H1 (cell line): ENCODE results near the gene ZNF366. TPM values are rescaled to one million over a fixed set of nuclear protein-coding genes. Genes with fewer than 3 reads are reported as not detected.

ENCODE experiments used
- CTCF ChIA-PET: fragments of 300-600 bp; sonication (Branson Sonifier 250); formaldehyde crosslinking; loops from one replicate; lab custom pipeline; 2021; ENCODE audit not compliant: partially characterized antibody; lab: Charles Lee
- POLR2A ChIA-PET: fragments of 300-600 bp; sonication (Branson Sonifier 250); formaldehyde crosslinking; loops from one replicate; lab custom pipeline; 2021; ENCODE audit warnings: inconsistent platforms; ENCODE audit not compliant: partially characterized antibody; lab: Charles Lee
- DNase-seq, 2 experiments: peaks; one replicate each; pipeline versions ENCODE4 v3.0.0 to v3.0.0-alpha.2; 2010 to 2022; ENCODE audit warnings: low spot score in 2 of 2, low read depth in 1 of 2, mixed read lengths in 1 of 2
- FAIRE-seq: peaks from 2 replicates; lab custom pipeline; 2011; peaks lifted over from hg19 to GRCh38; lab: Jason Lieb, UNC
- H2AFZ ChIP-seq: 2 replicates; pipeline ENCODE4 v1.8.1; 2012; ENCODE audit warnings: low read length, inconsistent platforms
- H2AK5ac ChIP-seq: 2 replicates; pipeline ENCODE4 v1.6.1; 2013; ENCODE audit warnings: low read depth, low read length
- H2BK120ac ChIP-seq: replicated peaks from 2 replicates; pipeline ENCODE3; 2013; ENCODE audit warnings: low read depth, low read length, inconsistent platforms
- H2BK12ac ChIP-seq: 2 replicates; pipeline ENCODE4 v1.6.1; 2013; ENCODE audit warnings: low read depth, low read length
- H2BK15ac ChIP-seq: 2 replicates; pipeline ENCODE4 v1.6.1; 2013; ENCODE audit warnings: low read length
- H2BK20ac ChIP-seq: 2 replicates; pipeline ENCODE4 v1.6.1; 2013; ENCODE audit warnings: low read length
- H2BK5ac ChIP-seq: 2 replicates; pipeline ENCODE4 v1.6.1; 2013; ENCODE audit warnings: low read depth, low read length
- H3K14ac ChIP-seq: 2 replicates; pipeline ENCODE4 v1.6.1; 2013; ENCODE audit warnings: inconsistent platforms; ENCODE audit not compliant: insufficient read length
- H3K18ac ChIP-seq: 2 replicates; pipeline ENCODE4 v1.6.1; 2013; ENCODE audit warnings: low read length; ENCODE audit errors: extremely low read depth
- H3K23ac ChIP-seq: 2 replicates; pipeline ENCODE4 v1.6.1; 2013; ENCODE audit warnings: inconsistent platforms; ENCODE audit not compliant: insufficient read length
- H3K23me2 ChIP-seq: 2 replicates; pipeline ENCODE4 v1.6.1; 2013; ENCODE audit warnings: low read depth, low read length
- H3K27ac ChIP-seq: 2 replicates; pipeline ENCODE4 v1.6.1; 2011; ENCODE audit warnings: low read depth, low read length, inconsistent platforms
- H3K27me3 ChIP-seq, 4 experiments: replicated peaks in 1 of 4; 1 replicate in 1 of 4; 2 replicates in 3 of 4; pipeline versions ENCODE4 v1.6.1 to v1.8.1; 2011 to 2013; ENCODE audit warnings: low read length in 3 of 4, mild to moderate bottlenecking in 3 of 4, inconsistent platforms in 2 of 4, mixed read lengths in 2 of 4, moderate library complexity in 1 of 4; ENCODE audit not compliant: control insufficient read depth in 3 of 4, insufficient read depth in 3 of 4; ENCODE audit errors: extremely low read depth in 1 of 4
- H3K36me3 ChIP-seq, 4 experiments: 2 replicates each; pipeline versions ENCODE4 v1.6.1 to v1.8.1; 2011 to 2013; ENCODE audit warnings: mild to moderate bottlenecking in 4 of 4, low read length in 3 of 4, moderate library complexity in 2 of 4, control low read depth in 1 of 4, inconsistent platforms in 1 of 4; ENCODE audit not compliant: insufficient read depth in 4 of 4, control insufficient read depth in 2 of 4
- H3K4ac ChIP-seq: replicated peaks from 2 replicates; pipeline ENCODE3; 2013; ENCODE audit warnings: low read length, low read depth, mixed read lengths, inconsistent platforms; ENCODE audit not compliant: insufficient read length
- H3K4me1 ChIP-seq, 4 experiments: replicated peaks in 1 of 4; 1 replicate in 1 of 4; 2 replicates in 3 of 4; pipeline versions ENCODE4 v1.6.1 to v1.8.1; 2011 to 2013; ENCODE audit warnings: low read length in 3 of 4, inconsistent platforms in 2 of 4, mixed read lengths in 1 of 4; ENCODE audit not compliant: insufficient read depth in 4 of 4, control insufficient read depth in 3 of 4
- H3K4me2 ChIP-seq, 2 experiments: 2 replicates each; pipeline versions ENCODE4 v1.6.1 to v1.8.1; 2011 to 2013; ENCODE audit warnings: low read depth in 2 of 2, low read length in 2 of 2, control low read depth in 1 of 2, inconsistent platforms in 1 of 2, mild to moderate bottlenecking in 1 of 2; ENCODE audit not compliant: insufficient read depth in 1 of 2
- H3K4me3 ChIP-seq, 4 experiments: fragments of 200-600, 300-600 bp in 1 of 4; sonication (generic), shearing (Covaris generic), sonication (Bioruptor Twin) in 1 of 4; 2 replicates each; pipeline versions ENCODE4 v1.5.1 to v1.8.1; 2011 to 2016; ENCODE audit warnings: low read length in 4 of 4, low read depth in 3 of 4, control low read depth in 2 of 4, inconsistent platforms in 2 of 4, mild to moderate bottlenecking in 2 of 4, mixed read lengths in 1 of 4, moderate library complexity in 1 of 4; ENCODE audit not compliant: insufficient read depth in 2 of 4; ENCODE audit errors: extremely low read depth in 1 of 4
- H3K56ac ChIP-seq: replicated peaks from 2 replicates; pipeline ENCODE3; 2013; ENCODE audit warnings: low read depth, mild to moderate bottlenecking, mixed read lengths, low read length, inconsistent platforms; ENCODE audit not compliant: insufficient read length
- H3K79me1 ChIP-seq: 2 replicates; pipeline ENCODE4 v1.6.1; 2013; ENCODE audit warnings: low read depth, low read length, control low read depth
- H3K79me2 ChIP-seq, 2 experiments: 2 replicates each; pipeline versions ENCODE4 v1.6.1 to v1.8.1; 2012 to 2013; ENCODE audit warnings: low read length in 2 of 2, mild to moderate bottlenecking in 2 of 2, inconsistent platforms in 1 of 2; ENCODE audit not compliant: insufficient read depth in 2 of 2, control insufficient read depth in 1 of 2
- H3K9ac ChIP-seq, 4 experiments: replicated peaks in 1 of 4; 1 replicate in 1 of 4; 2 replicates in 3 of 4; pipeline versions ENCODE4 v1.6.1 to v1.8.1; 2011 to 2013; ENCODE audit warnings: low read depth in 3 of 4, low read length in 3 of 4, control low read depth in 2 of 4, mild to moderate bottlenecking in 2 of 4, moderate library complexity in 2 of 4, inconsistent platforms in 1 of 4; ENCODE audit errors: extremely low read depth in 1 of 4
- H3K9me3 ChIP-seq, 2 experiments: 2 replicates each; pipeline versions ENCODE4 v1.6.1 to v1.8.1; 2012 to 2013; ENCODE audit warnings: mild to moderate bottlenecking in 2 of 2, moderate library complexity in 2 of 2, control low read depth in 1 of 2, inconsistent platforms in 1 of 2, low read depth in 1 of 2, low read length in 1 of 2, mixed read lengths in 1 of 2; ENCODE audit not compliant: insufficient read depth in 2 of 2
- H4K20me1 ChIP-seq, 2 experiments: replicated peaks in 1 of 2; 2 replicates each; pipeline versions ENCODE3 to v1.8.1; 2011 to 2013; ENCODE audit warnings: inconsistent platforms in 2 of 2, low read length in 2 of 2, mild to moderate bottlenecking in 1 of 2; ENCODE audit not compliant: insufficient read depth in 2 of 2, control insufficient read depth in 1 of 2
- H4K5ac ChIP-seq: 2 replicates; pipeline ENCODE4 v1.6.1; 2013; ENCODE audit warnings: low read length, low read depth, mixed read lengths, inconsistent platforms; ENCODE audit not compliant: insufficient read length
- H4K8ac ChIP-seq: 2 replicates; pipeline ENCODE4 v1.8.0; 2013; ENCODE audit warnings: mild to moderate bottlenecking, moderate library complexity, low read length, inconsistent platforms; ENCODE audit not compliant: insufficient read depth; ENCODE audit errors: extremely low read depth
- H4K91ac ChIP-seq: replicated peaks from 2 replicates; pipeline ENCODE3; 2013; ENCODE audit warnings: low read length, mixed read lengths, inconsistent platforms; ENCODE audit not compliant: insufficient read length
- POLR2A ChIP-seq, 2 experiments: IDR thresholded peaks; 1 replicate in 1 of 2; 2 replicates in 1 of 2; pipeline ENCODE4 v1.6.1; 2011; ENCODE audit warnings: low read depth in 2 of 2, low read length in 2 of 2, mild to moderate bottlenecking in 2 of 2; ENCODE audit errors: control extremely low read depth in 1 of 2
- POU5F1 ChIP-seq: IDR thresholded peaks from 2 replicates; pipeline ENCODE4 v1.6.1; 2011; ENCODE audit warnings: low read depth, mild to moderate bottlenecking, low read length, moderate library complexity
- RAD21 ChIP-seq, 2 experiments: IDR thresholded peaks in 1 of 2; conservative IDR thresholded peaks in 1 of 2; 2 replicates each; pipeline ENCODE4 v1.6.1; 2011; ENCODE audit warnings: low read depth in 2 of 2, low read length in 2 of 2, improper control_type of control experiment in 1 of 2, inconsistent platforms in 1 of 2, mild to moderate bottlenecking in 1 of 2, moderate library complexity in 1 of 2
- WGBS, 2 experiments: shearing (Covaris generic) in 1 of 2; methylation state at CpG; one replicate each; pipeline versions ENCODE4 v1.1.6 to v1.1.7; 2013 to 2015; ENCODE audit warnings: low lambda C conversion rate in 2 of 2, mixed read lengths in 2 of 2, inconsistent platforms in 1 of 2, low coverage in 1 of 2, missing lambda C conversion rate in 1 of 2; ENCODE audit not compliant: insufficient replicate concordance in 2 of 2, insufficient coverage in 1 of 2, insufficient read length in 1 of 2; ENCODE audit errors: extremely low coverage in 1 of 2, missing lambda C conversion rate in 1 of 2; 5-methylcytosine and 5-hydroxymethylcytosine counted together
- polyA plus RNA-seq, 7 experiments: library from polyadenylated mRNA; depleted of rRNA in 3 of 7; stranded (reverse) in 5 of 7; unstranded in 2 of 7; fragments of >200 nt in 5 of 7; fragments of 200-250 nt in 2 of 7; gene quantifications; 1 replicate in 5 of 7; 2 replicates in 1 of 7; 4 replicates in 1 of 7; pipeline versions ENCODE4 v1.2.1 to v1.2.3, GENCODE V29; 2011 to 2013; ENCODE audit warnings: missing spikeins in 2 of 7, mixed read lengths in 2 of 7
- total RNA-seq: library from RNA; stranded (reverse); fragmentation: NEBNext Ultra II Directional; extraction: Animal tissue kit (Norgen Biotek cat#: 25700); gene quantifications from 2 replicates; pipeline ENCODE4 v1.2.1, GENCODE V29; 2021
- TF ChIP-seq, protein P1 (sequence below), 3 experiments: IDR thresholded peaks; 1 replicate in 2 of 3; 2 replicates in 1 of 3; pipeline versions ENCODE4 v1.5.1 to v1.6.1; 2011; ENCODE audit warnings: low read length in 3 of 3, mild to moderate bottlenecking in 3 of 3, inconsistent platforms in 2 of 3, low read depth in 1 of 3, moderate library complexity in 1 of 3; ENCODE audit not compliant: insufficient read depth in 1 of 3; ENCODE audit errors: control extremely low read depth in 1 of 3

Gene ZNF366
- total and polyA plus RNA-seq, 2 of the 8 experiments (the other 6 are each of a cell fraction or from before 2014, with no cell fraction given), result not detected

DNA sequence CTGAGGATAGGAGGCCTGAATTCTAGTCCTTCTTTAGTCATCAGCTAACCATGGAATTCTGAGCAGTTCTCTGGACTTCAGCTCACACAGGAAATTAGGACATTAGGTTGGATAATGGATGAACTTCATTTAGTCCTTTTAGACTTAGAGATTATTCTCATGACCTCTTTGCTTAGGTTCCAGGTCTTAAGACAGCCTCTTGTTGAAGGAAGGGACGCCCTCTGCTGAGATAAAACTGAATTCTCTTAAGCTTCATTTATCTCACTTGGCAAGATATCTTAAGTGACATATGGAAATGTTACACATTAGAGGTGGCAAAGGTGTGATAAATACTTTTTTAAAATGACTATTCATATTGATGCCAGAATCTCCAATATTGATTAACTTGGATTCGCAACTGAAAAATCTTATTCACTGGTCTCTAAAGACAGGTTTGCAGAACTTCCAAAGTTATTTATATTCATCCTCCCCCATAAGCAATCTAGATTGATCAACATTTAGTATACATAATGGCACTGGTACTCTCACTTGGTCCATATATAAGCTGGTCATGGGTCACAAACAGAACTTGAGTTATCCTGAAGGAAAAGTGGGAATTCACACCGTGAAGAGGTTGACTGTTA is 16.9 kb upstream of the ZNF366 start:
- Histone ChIP-seq H4K91ac (no peak overlapping the region), H3K9ac (no peak overlapping the region), H4K20me1 (no peaks in the 10 kb centered on the region), H3K79me1 (no peaks in the 10 kb centered on the region), H3K27me3 (no peaks in the 10 kb centered on the region), H3K23me2 (no peaks in the 10 kb centered on the region), H3K36me3 (no peaks in the 10 kb centered on the region), H3K27ac (no peak overlapping the region), H2BK12ac (no peak overlapping the region), H4K8ac (no peak overlapping the region), H3K4ac (no peak overlapping the region), H3K23ac (no peak overlapping the region), H4K5ac (no peak overlapping the region), H3K4me3 (no peak overlapping the region), H3K14ac (no peak overlapping the region), H3K18ac (no peak overlapping the region), H3K9me3 (no peaks in the 10 kb centered on the region; a peak in 1 of 4 replicates), H2BK5ac (no peak overlapping the region), H3K4me1 (no peaks in the 10 kb centered on the region), H2AK5ac (no peak overlapping the region), H3K56ac (no peak overlapping the region), H2AFZ (no peak overlapping the region), H2BK120ac (no peak overlapping the region), H2BK15ac (no peak overlapping the region), H3K79me2 (no peaks in the 10 kb centered on the region), H2BK20ac (no peak overlapping the region), H3K4me2 (no peak overlapping the region)
- WGBS, 2 experiments, result 45% methylated on average over 3 of the region's 3 CpGs; no CpG with 5 or more reads in 1 of the 2 experiments
- CTCF ChIA-PET, result interaction anchor here (0.7 to 5.0 kb wide), 37 partner anchors 10 to 746 kb away, joined by 3 to 37 read pairs (median 4); no protein-coding TSS in a partner anchor
- POLR2A ChIA-PET, result interaction anchor here (0.6 to 1.1 kb wide), 3 partner anchors 9 to 415 kb away, joined by 3 read pairs; partner anchors contain the start of genes MRPS27 and PTCD2
- FAIRE-seq (peak; percentile 50), DNase-seq (no peak)
- TF ChIP-seq POLR2A (IDR thresholded peaks at IDR 0.05; ENCODE audit: control extremely low read depth in 1 of 2, low read depth in 2 of 2, low read length in 2 of 2) (no peak), POU5F1 (0 out of 2 replicates have a peak, but pooled peaks have one; percentile 16), RAD21 (IDR thresholded peaks at IDR 0.05 in 1 of 2, conservative IDR thresholded peaks at IDR 0.05 in 1 of 2; ENCODE audit: low read depth in 2 of 2, low read length in 2 of 2) (peak; percentile 90)
- TF ChIP-seq, protein P1, sequence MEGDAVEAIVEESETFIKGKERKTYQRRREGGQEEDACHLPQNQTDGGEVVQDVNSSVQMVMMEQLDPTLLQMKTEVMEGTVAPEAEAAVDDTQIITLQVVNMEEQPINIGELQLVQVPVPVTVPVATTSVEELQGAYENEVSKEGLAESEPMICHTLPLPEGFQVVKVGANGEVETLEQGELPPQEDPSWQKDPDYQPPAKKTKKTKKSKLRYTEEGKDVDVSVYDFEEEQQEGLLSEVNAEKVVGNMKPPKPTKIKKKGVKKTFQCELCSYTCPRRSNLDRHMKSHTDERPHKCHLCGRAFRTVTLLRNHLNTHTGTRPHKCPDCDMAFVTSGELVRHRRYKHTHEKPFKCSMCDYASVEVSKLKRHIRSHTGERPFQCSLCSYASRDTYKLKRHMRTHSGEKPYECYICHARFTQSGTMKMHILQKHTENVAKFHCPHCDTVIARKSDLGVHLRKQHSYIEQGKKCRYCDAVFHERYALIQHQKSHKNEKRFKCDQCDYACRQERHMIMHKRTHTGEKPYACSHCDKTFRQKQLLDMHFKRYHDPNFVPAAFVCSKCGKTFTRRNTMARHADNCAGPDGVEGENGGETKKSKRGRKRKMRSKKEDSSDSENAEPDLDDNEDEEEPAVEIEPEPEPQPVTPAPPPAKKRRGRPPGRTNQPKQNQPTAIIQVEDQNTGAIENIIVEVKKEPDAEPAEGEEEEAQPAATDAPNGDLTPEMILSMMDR (IDR thresholded peaks at IDR 0.05; ENCODE audit: control extremely low read depth in 1 of 3, insufficient read depth in 1 of 3, low read depth in 1 of 3, low read length in 3 of 3), result peak in 2 of 3 experiments; percentile 61 to 64; a peak in 3 of 4 replicates
